ENCODE results near the gene OR52H1. TPM values are rescaled to one million over a fixed set of nuclear protein-coding genes. Genes with fewer than 3 reads are reported as not detected.

The OR52H1 gene
- not detected for total RNA-seq

GRCh38 chr11:5548440-5548839 lies at the start of gene OR52H1:
TSS of gene OR52H1 (minus strand) at chr11:5548540. CDS start at chr11:5545505, 3,035 bp downstream.
- Histone ChIP-seq H3K36me3 (no peaks in the 10 kb centered on the region), H3K4me1 (no peaks in the 10 kb centered on the region), H3K27me3 (no peaks in the 10 kb centered on the region), H3K27ac (no peak within 1 kb of the TSS), H3K4me3 (no peak within 1 kb of the TSS), H3K9me3 (no peaks in the 10 kb centered on the region)
- DNase-seq (ENCODE audit: extremely low spot score in 2 of 2): no peak
- TF ChIP-seq POLR2AphosphoS5 (IDR thresholded peaks at IDR 0.05; ENCODE audit: insufficient read depth in 1 of 2, low read depth in 1 of 2): no peak
- TF ChIP-seq CTCF (IDR thresholded peaks at IDR 0.05): no peak
- TF ChIP-seq POLR2A (IDR thresholded peaks at IDR 0.05): no peak
- intact Hi-C loops (cut with DNase I): no loop called here

- Histone ChIP-seq H3K4me3 (no peak overlapping the region), H3K27me3 (no peaks in the 10 kb centered on the region), H3K36me3 (no peaks in the 10 kb centered on the region), H3K4me1 (peaks cover 28% of the 10 kb centered on the region), H3K9me3 (no peaks in the 10 kb centered on the region), H3K27ac (no peak overlapping the region)
- no peak for DNase-seq (ENCODE audit: extremely low spot score in 2 of 2)
- TF ChIP-seq CTCF (IDR thresholded peaks at IDR 0.05): no peak
- no peak for TF ChIP-seq POLR2AphosphoS5 (IDR thresholded peaks at IDR 0.05; ENCODE audit: insufficient read depth in 1 of 2, low read depth in 1 of 2)
- no peak for TF ChIP-seq POLR2A (IDR thresholded peaks at IDR 0.05)
- intact Hi-C loops (cut with DNase I): no loop called here
These were observed 49.6 kb upstream of the OR52H1 start for GRCh38 chr11:5597953-5598352.

GRCh38 chr11:5596607-5597201 lies 48.4 kb upstream of the OR52H1 start, which contains the start of gene TRIM6:
TSS of gene TRIM6 (plus strand) at chr11:5596637. CDS start at chr11:5596898, 261 bp downstream.
- Histone ChIP-seq H3K36me3 (no peaks in the 10 kb centered on the region), H3K27me3 (no peaks in the 10 kb centered on the region), H3K4me1 (peaks cover 28% of the 10 kb centered on the region), H3K27ac (peak within 1 kb of the TSS; percentile 81), H3K4me3 (peak within 1 kb of the TSS; percentile 50 to 56), H3K9me3 (no peaks in the 10 kb centered on the region)
- intact Hi-C loops (cut with DNase I): no loop called here
- TF ChIP-seq POLR2AphosphoS5 (IDR thresholded peaks at IDR 0.05; ENCODE audit: insufficient read depth in 1 of 2, low read depth in 1 of 2) (no peak), POLR2A (IDR thresholded peaks at IDR 0.05) (no peak), CTCF (IDR thresholded peaks at IDR 0.05) (no peak)
- DNase-seq (ENCODE audit: extremely low spot score in 2 of 2): no peak

GRCh38 chr11:5593146-5593545 lies 44.8 kb upstream of the OR52H1 start:
- Histone ChIP-seq H3K27me3 (no peaks in the 10 kb centered on the region), H3K4me3 (no peak overlapping the region), H3K36me3 (no peaks in the 10 kb centered on the region), H3K9me3 (no peaks in the 10 kb centered on the region), H3K27ac (no peak overlapping the region), H3K4me1 (peaks cover 10% of the 10 kb centered on the region)
- intact Hi-C loops (cut with DNase I): no loop called here
- TF ChIP-seq POLR2A (IDR thresholded peaks at IDR 0.05) (no peak), CTCF (IDR thresholded peaks at IDR 0.05) (no peak), POLR2AphosphoS5 (IDR thresholded peaks at IDR 0.05; ENCODE audit: insufficient read depth in 1 of 2, low read depth in 1 of 2) (no peak)
- no peak for DNase-seq (ENCODE audit: extremely low spot score in 2 of 2)

GRCh38 chr11:5592615-5593014 lies 44.3 kb upstream of the OR52H1 start:
- H3K9me3 ChIP-seq: no peaks in the 10 kb centered on the region
- no peak overlapping the region for H3K4me3 ChIP-seq
- peaks cover 4% of the 10 kb centered on the region for H3K4me1 ChIP-seq
- no peak for DNase-seq (ENCODE audit: extremely low spot score in 2 of 2)
- intact Hi-C loops (cut with DNase I): no loop called here
- H3K27me3 ChIP-seq: no peaks in the 10 kb centered on the region
- H3K36me3 ChIP-seq: no peaks in the 10 kb centered on the region
- H3K27ac ChIP-seq: no peak overlapping the region
- TF ChIP-seq CTCF (IDR thresholded peaks at IDR 0.05): no peak
- TF ChIP-seq POLR2AphosphoS5 (IDR thresholded peaks at IDR 0.05; ENCODE audit: insufficient read depth in 1 of 2, low read depth in 1 of 2): no peak
- TF ChIP-seq POLR2A (IDR thresholded peaks at IDR 0.05): no peak
